Upper lobe of left lung (tissue), 4 donors: ENCODE results near the gene TOGARAM2.

Experiments used
- CTCF ChIP-seq, 6 experiments: fragments of 450-650 bp in 4 of 6; fragments of 200-600 bp in 2 of 6; sonication (generic) in 2 of 6; IDR thresholded peaks; one replicate each; pipeline ENCODE4 v1.5.1; 2016 to 2019; ENCODE audit warnings: antibody characterized with exemption in 6 of 6
- EP300 ChIP-seq, 4 donors: sonication (generic); formaldehyde crosslinking; IDR thresholded peaks; one replicate each; pipeline ENCODE4 v1.5.1; 2017; ENCODE audit warnings: antibody characterized with exemption in 4 of 4, control low read depth in 2 of 4
- POLR2A ChIP-seq, 4 donors: fragments of 450-650 bp; IDR thresholded peaks; one replicate each; pipeline ENCODE4 v1.5.1; 2016 to 2017; ENCODE audit warnings: antibody characterized with exemption in 4 of 4, mild to moderate bottlenecking in 2 of 4
- POLR2AphosphoS5 ChIP-seq, 2 donors: sonication (generic); formaldehyde crosslinking; IDR thresholded peaks; one replicate each; pipeline ENCODE4 v1.5.1; 2017; ENCODE audit warnings: antibody characterized with exemption in 2 of 2

- TF ChIP-seq CTCF (IDR thresholded peaks at IDR 0.05) (no peak), POLR2A (IDR thresholded peaks at IDR 0.05) (no peak), EP300 (IDR thresholded peaks at IDR 0.05) (no peak), POLR2AphosphoS5 (IDR thresholded peaks at IDR 0.05) (no peak)
Measured at GRCh38 chr2:28941008-28941407, 40.1 kb upstream of the TOGARAM2 start.
